ENCODE data around the gene PUS1. TPM values are rescaled to one million over a fixed set of nuclear protein-coding genes. Genes with fewer than 3 reads are reported as not detected.

The PUS1 gene
- total RNA-seq, 2 experiments from 2014 or later, result 43.5 to 78.3 TPM

GRCh38 chr12:131944601-131945251 lies 15.7 kb downstream of the PUS1 start:
- Histone ChIP-seq H3K4me2 (ENCODE audit: low read length) (no peak overlapping the region), H2AFZ (ENCODE audit: low read length) (no peak overlapping the region), H3K9me2 (ENCODE audit: insufficient read depth, low read length) (no peaks in the 10 kb centered on the region), H3K4me1 (ENCODE audit: insufficient read depth, low read length, poor library complexity, severe bottlenecking) (no peaks in the 10 kb centered on the region), H4K20me1 (ENCODE audit: insufficient read depth, low read length) (no peaks in the 10 kb centered on the region), H3K4me3 (ENCODE audit: low read depth, low read length, poor library complexity, severe bottlenecking) (no peak overlapping the region), H3K36me3 (ENCODE audit: insufficient read depth, low read length) (peaks cover 61% of the 10 kb centered on the region), H3K79me2 (ENCODE audit: insufficient read depth, low read depth, low read length) (no peaks in the 10 kb centered on the region), H3K9me3 (ENCODE audit: low read length) (no peaks in the 10 kb centered on the region), H3K27ac (ENCODE audit: low read depth, low read length, poor library complexity, severe bottlenecking) (no peak overlapping the region)
- no TSS peak for BruUV-seq (replicated peaks)
- POLR2A ChIA-PET, result no interaction called here
- no peak for DNase-seq (ENCODE audit: low spot score)
- TF ChIP-seq CTCF (conservative IDR thresholded peaks at IDR 0.05; ENCODE audit: low read length), result no peak
- TF ChIP-seq EZH2phosphoT487 (IDR thresholded peaks at IDR 0.05; ENCODE audit: borderline replicate concordance, low read depth, low read length), result no peak
- intact Hi-C loops (cut with micrococcal nuclease; ENCODE audit: unreplicated experiment), result no loop called here
- CTCF ChIA-PET (ENCODE audit: unreplicated experiment), result no interaction called here

GRCh38 chr12:131946757-131947156 lies 17.7 kb downstream of the PUS1 start:
- Histone ChIP-seq H3K4me2 (ENCODE audit: low read length) (no peak overlapping the region), H3K79me2 (ENCODE audit: insufficient read depth, low read depth, low read length) (peaks cover 18% of the 10 kb centered on the region), H3K4me1 (ENCODE audit: insufficient read depth, low read length, poor library complexity, severe bottlenecking) (peaks cover 5% of the 10 kb centered on the region), H3K27ac (ENCODE audit: low read depth, low read length, poor library complexity, severe bottlenecking) (no peak overlapping the region), H3K9me2 (ENCODE audit: insufficient read depth, low read length) (no peaks in the 10 kb centered on the region), H3K4me3 (ENCODE audit: low read depth, low read length, poor library complexity, severe bottlenecking) (no peak overlapping the region), H2AFZ (ENCODE audit: low read length) (no peak overlapping the region), H3K9me3 (ENCODE audit: low read length) (no peaks in the 10 kb centered on the region), H4K20me1 (ENCODE audit: insufficient read depth, low read length) (no peaks in the 10 kb centered on the region), H3K36me3 (ENCODE audit: insufficient read depth, low read length) (peaks cover 41% of the 10 kb centered on the region)
- BruUV-seq (replicated peaks), result no TSS peak
- TF ChIP-seq CTCF (conservative IDR thresholded peaks at IDR 0.05; ENCODE audit: low read length) (no peak), EZH2phosphoT487 (IDR thresholded peaks at IDR 0.05; ENCODE audit: borderline replicate concordance, low read depth, low read length) (no peak)
- CTCF ChIA-PET (ENCODE audit: unreplicated experiment), result no interaction called here
- no peak for DNase-seq (ENCODE audit: low spot score)
- intact Hi-C loops (cut with micrococcal nuclease; ENCODE audit: unreplicated experiment), result no loop called here
- POLR2A ChIA-PET, result no interaction called here

GRCh38 chr12:131947482-131948027 lies 18.5 kb downstream of the PUS1 start:
- DNase-seq (ENCODE audit: low spot score), result no peak
- Histone ChIP-seq H3K4me3 (ENCODE audit: low read depth, low read length, poor library complexity, severe bottlenecking) (no peak overlapping the region), H3K4me2 (ENCODE audit: low read length) (no peak overlapping the region), H4K20me1 (ENCODE audit: insufficient read depth, low read length) (peaks cover 2% of the 10 kb centered on the region; the same call in 1 of the 2 replicates), H3K36me3 (ENCODE audit: insufficient read depth, low read length) (peaks cover 37% of the 10 kb centered on the region), H3K9me2 (ENCODE audit: insufficient read depth, low read length) (no peaks in the 10 kb centered on the region), H3K27ac (ENCODE audit: low read depth, low read length, poor library complexity, severe bottlenecking) (no peak overlapping the region), H2AFZ (ENCODE audit: low read length) (no peak overlapping the region), H3K4me1 (ENCODE audit: insufficient read depth, low read length, poor library complexity, severe bottlenecking) (peaks cover 6% of the 10 kb centered on the region), H3K9me3 (ENCODE audit: low read length) (no peaks in the 10 kb centered on the region), H3K79me2 (ENCODE audit: insufficient read depth, low read depth, low read length) (peaks cover 24% of the 10 kb centered on the region)
- no TSS peak for BruUV-seq (replicated peaks)
- ChIA-PET CTCF (ENCODE audit: unreplicated experiment) (no interaction called here), POLR2A (no interaction called here)
- intact Hi-C loops (cut with micrococcal nuclease; ENCODE audit: unreplicated experiment), result no loop called here
- no peak for TF ChIP-seq EZH2phosphoT487 (IDR thresholded peaks at IDR 0.05; ENCODE audit: borderline replicate concordance, low read depth, low read length)
- TF ChIP-seq CTCF (conservative IDR thresholded peaks at IDR 0.05; ENCODE audit: low read length), result no peak
